ENCODE results near the gene ZNF280A. TPM values are rescaled to one million over a fixed set of nuclear protein-coding genes. Genes with fewer than 3 reads are reported as not detected.

The ZNF280A gene
- total RNA-seq, 1 experiment from 2014 or later = not detected

DNA sequence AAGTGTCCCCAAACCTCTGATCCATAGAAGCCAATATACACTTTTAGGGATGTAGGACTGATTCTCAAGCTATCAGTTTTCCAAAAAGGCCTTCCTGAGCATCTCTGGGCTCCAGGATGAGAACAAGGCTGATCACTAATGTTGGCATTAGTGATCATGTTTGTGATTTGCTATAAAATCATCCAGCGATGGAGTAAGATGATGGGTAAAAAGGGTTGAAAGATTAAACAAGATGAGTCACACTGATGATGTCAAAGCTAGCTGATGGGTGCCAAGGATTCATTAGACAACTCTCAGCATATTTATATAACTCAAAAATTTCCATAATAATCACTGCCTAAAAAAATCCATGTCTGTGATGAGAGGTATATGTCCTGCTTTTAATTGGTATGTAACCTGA lies 54.3 kb downstream of the ZNF280A start:
- no peaks in the 10 kb centered on the region for H3K9me2 ChIP-seq (replicated peaks; ENCODE audit: low read length)
- no peaks in the 10 kb centered on the region for H3K9me3 ChIP-seq (ENCODE audit: low read length)
- TF ChIP-seq, protein P1, sequence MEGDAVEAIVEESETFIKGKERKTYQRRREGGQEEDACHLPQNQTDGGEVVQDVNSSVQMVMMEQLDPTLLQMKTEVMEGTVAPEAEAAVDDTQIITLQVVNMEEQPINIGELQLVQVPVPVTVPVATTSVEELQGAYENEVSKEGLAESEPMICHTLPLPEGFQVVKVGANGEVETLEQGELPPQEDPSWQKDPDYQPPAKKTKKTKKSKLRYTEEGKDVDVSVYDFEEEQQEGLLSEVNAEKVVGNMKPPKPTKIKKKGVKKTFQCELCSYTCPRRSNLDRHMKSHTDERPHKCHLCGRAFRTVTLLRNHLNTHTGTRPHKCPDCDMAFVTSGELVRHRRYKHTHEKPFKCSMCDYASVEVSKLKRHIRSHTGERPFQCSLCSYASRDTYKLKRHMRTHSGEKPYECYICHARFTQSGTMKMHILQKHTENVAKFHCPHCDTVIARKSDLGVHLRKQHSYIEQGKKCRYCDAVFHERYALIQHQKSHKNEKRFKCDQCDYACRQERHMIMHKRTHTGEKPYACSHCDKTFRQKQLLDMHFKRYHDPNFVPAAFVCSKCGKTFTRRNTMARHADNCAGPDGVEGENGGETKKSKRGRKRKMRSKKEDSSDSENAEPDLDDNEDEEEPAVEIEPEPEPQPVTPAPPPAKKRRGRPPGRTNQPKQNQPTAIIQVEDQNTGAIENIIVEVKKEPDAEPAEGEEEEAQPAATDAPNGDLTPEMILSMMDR (conservative IDR thresholded peaks at IDR 0.05; ENCODE audit: low read depth, low read length) = no peak
- no peak for TF ChIP-seq EZH2phosphoT487 (IDR thresholded peaks at IDR 0.05; ENCODE audit: borderline replicate concordance, low read length)
- TF ChIP-seq EZH2 (IDR thresholded peaks at IDR 0.05; ENCODE audit: low read length, unreplicated experiment) = no peak
- H3K4me2 ChIP-seq (ENCODE audit: low read length) = no peak overlapping the region
- ChIA-PET CTCF (no interaction called here), POLR2A (ENCODE audit: unreplicated experiment) (no interaction called here)
- H3K9ac ChIP-seq (ENCODE audit: low read length) = no peak overlapping the region
- no peak overlapping the region for H2AFZ ChIP-seq (ENCODE audit: low read length)
- no peak for ATAC-seq
- no peaks in the 10 kb centered on the region for H3K27me3 ChIP-seq (ENCODE audit: low read length)
- H3F3A ChIP-seq (ENCODE audit: low read length, unreplicated experiment) = no peaks in the 10 kb centered on the region
- H3K36me3 ChIP-seq (ENCODE audit: low read depth, low read length) = no peaks in the 10 kb centered on the region
- no TSS peak for BruUV-seq (replicated peaks)
- H3K27ac ChIP-seq (ENCODE audit: low read length) = no peak overlapping the region
- DNase-seq = no peak
- intact Hi-C loops (cut with micrococcal nuclease) = loop anchor here (10.0 kb wide), 1 partner anchor 279 kb away; no protein-coding TSS in a partner anchor
- no peaks in the 10 kb centered on the region for H4K20me1 ChIP-seq (ENCODE audit: low read length)
- no peaks in the 10 kb centered on the region for H3K79me2 ChIP-seq (ENCODE audit: low read length)
- H3K4me3 ChIP-seq (ENCODE audit: low read length) = no peak overlapping the region
- no peaks in the 10 kb centered on the region for H3K4me1 ChIP-seq (ENCODE audit: insufficient read depth, low read length)

DNA sequence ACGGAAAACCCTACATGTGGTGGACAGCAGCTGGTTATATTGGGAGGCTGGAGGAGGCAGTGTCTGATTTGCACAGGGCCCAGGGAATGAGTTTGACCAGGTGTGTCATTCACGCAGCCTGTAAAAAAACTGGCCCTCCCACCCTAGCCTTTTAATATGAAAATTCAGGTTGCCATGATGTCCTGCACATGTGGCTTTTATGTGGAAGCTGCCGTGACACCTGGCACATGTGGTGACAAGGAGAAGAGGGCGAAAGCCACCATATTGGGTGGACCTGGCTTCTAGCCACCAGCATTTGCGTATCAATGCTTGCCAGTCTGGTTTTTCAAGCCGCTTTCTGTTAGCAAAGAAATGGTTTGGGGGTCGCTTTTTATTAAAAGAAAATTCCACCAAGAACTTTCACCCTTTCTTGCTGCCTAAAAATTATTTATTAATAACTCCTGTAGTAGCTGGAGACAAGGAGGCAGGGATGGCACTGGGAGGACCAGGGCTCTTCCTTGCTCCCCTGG lies 54.9 kb downstream of the ZNF280A start:
- no peak for TF ChIP-seq EZH2phosphoT487 (IDR thresholded peaks at IDR 0.05; ENCODE audit: borderline replicate concordance, low read length)
- TF ChIP-seq EZH2 (IDR thresholded peaks at IDR 0.05; ENCODE audit: low read length, unreplicated experiment) = no peak
- TF ChIP-seq, protein P1 (conservative IDR thresholded peaks at IDR 0.05; ENCODE audit: low read depth, low read length) = no peak
- no peaks in the 10 kb centered on the region for H4K20me1 ChIP-seq (ENCODE audit: low read length)
- no peak overlapping the region for H3K27ac ChIP-seq (ENCODE audit: low read length)
- H3K79me2 ChIP-seq (ENCODE audit: low read length) = no peaks in the 10 kb centered on the region
- ChIA-PET POLR2A (ENCODE audit: unreplicated experiment) (no interaction called here), CTCF (no interaction called here)
- H2AFZ ChIP-seq (ENCODE audit: low read length) = no peak overlapping the region
- no peaks in the 10 kb centered on the region for H3K9me2 ChIP-seq (replicated peaks; ENCODE audit: low read length)
- ATAC-seq (no peak), DNase-seq (no peak)
- intact Hi-C loops (cut with micrococcal nuclease) = loop anchor here (10.0 kb wide), 1 partner anchor 280 kb away; no protein-coding TSS in a partner anchor
- no peak overlapping the region for H3K4me2 ChIP-seq (ENCODE audit: low read length)
- H3K4me1 ChIP-seq (ENCODE audit: insufficient read depth, low read length) = no peaks in the 10 kb centered on the region
- H3K4me3 ChIP-seq (ENCODE audit: low read length) = no peak overlapping the region
- H3K9me3 ChIP-seq (ENCODE audit: low read length) = no peaks in the 10 kb centered on the region
- no peaks in the 10 kb centered on the region for H3F3A ChIP-seq (ENCODE audit: low read length, unreplicated experiment)
- no peaks in the 10 kb centered on the region for H3K36me3 ChIP-seq (ENCODE audit: low read depth, low read length)
- no peak overlapping the region for H3K9ac ChIP-seq (ENCODE audit: low read length)
- BruUV-seq (replicated peaks) = no TSS peak
- no peaks in the 10 kb centered on the region for H3K27me3 ChIP-seq (ENCODE audit: low read length)

GRCh38 chr22:22464541-22465054 lies 55.5 kb downstream of the ZNF280A start:
- Histone ChIP-seq H3K79me2 (ENCODE audit: low read length) (no peaks in the 10 kb centered on the region), H3K4me1 (ENCODE audit: insufficient read depth, low read length) (no peaks in the 10 kb centered on the region), H3K4me3 (ENCODE audit: low read length) (no peak overlapping the region), H3K9ac (ENCODE audit: low read length) (no peak overlapping the region), H3K9me3 (ENCODE audit: low read length) (no peaks in the 10 kb centered on the region), H3K36me3 (ENCODE audit: low read depth, low read length) (no peaks in the 10 kb centered on the region), H3K27me3 (ENCODE audit: low read length) (no peaks in the 10 kb centered on the region), H3K4me2 (ENCODE audit: low read length) (peak overlapping the region; percentile 71), H4K20me1 (ENCODE audit: low read length) (no peaks in the 10 kb centered on the region), H3K27ac (ENCODE audit: low read length) (no peak overlapping the region), H3K9me2 (replicated peaks; ENCODE audit: low read length) (no peaks in the 10 kb centered on the region), H2AFZ (ENCODE audit: low read length) (peak overlapping the region; percentile 50; the same call in 1 of the 2 replicates), H3F3A (ENCODE audit: low read length, unreplicated experiment) (no peaks in the 10 kb centered on the region)
- TF ChIP-seq EZH2 (IDR thresholded peaks at IDR 0.05; ENCODE audit: low read length, unreplicated experiment) (no peak), EZH2phosphoT487 (IDR thresholded peaks at IDR 0.05; ENCODE audit: borderline replicate concordance, low read length) (no peak)
- TF ChIP-seq, protein P1 (conservative IDR thresholded peaks at IDR 0.05; ENCODE audit: low read depth, low read length) = no peak
- ATAC-seq (no peak), DNase-seq (no peak)
- intact Hi-C loops (cut with micrococcal nuclease) = loop anchor here (5.0 to 10.0 kb wide), 3 partner anchors 113 to 493 kb away; no protein-coding TSS in a partner anchor
- ChIA-PET POLR2A (ENCODE audit: unreplicated experiment) (no interaction called here), CTCF (interaction anchor here (0.6 kb wide), 3 partner anchors 42 to 386 kb away, joined by 3 to 5 read pairs (median 3); no protein-coding TSS in a partner anchor)
- no TSS peak for BruUV-seq (replicated peaks)

All from PC-3 (cell line).